Stomach (tissue), 9 donors: Measurements from ENCODE around the gene AGAP3. TPM values are rescaled to one million over a fixed set of nuclear protein-coding genes. Genes with fewer than 3 reads are reported as not detected.

Experiments used
- DNase-seq, 2 donors: peaks; one replicate each; pipeline versions ENCODE4 v3.0.0 to v3.0.0-alpha.2; 2013 to 2019
- H3K27ac ChIP-seq, 5 donors: fragments of 200-600 bp in 4 of 5; sonication (generic) in 4 of 5; one replicate each; pipeline ENCODE4 v1.5.1; 2013 to 2019; ENCODE audit warnings: mild to moderate bottlenecking in 1 of 5, moderate library complexity in 1 of 5
- H3K27me3 ChIP-seq, 3 donors: fragments of 200-600 bp; sonication (generic); one replicate each; pipeline ENCODE4 v1.5.1; 2017 to 2019; ENCODE audit warnings: mixed run types in 1 of 3
- H3K36me3 ChIP-seq, 4 donors: fragments of 200-600 bp; sonication (generic); 1 replicate in 3 of 4; 2 replicates in 1 of 4; pipeline ENCODE4 v1.5.1; 2016 to 2019
- H3K4me1 ChIP-seq, 4 donors: fragments of 200-600 bp; sonication (generic); one replicate each; pipeline ENCODE4 v1.5.1; 2016 to 2019
- H3K4me3 ChIP-seq, 4 donors: fragments of 200-600 bp; sonication (generic) in 3 of 4; one replicate each; pipeline ENCODE4 v1.5.1; 2016 to 2019; ENCODE audit warnings: mild to moderate bottlenecking in 1 of 4
- H3K9me3 ChIP-seq, 4 donors: fragments of 200-600 bp; sonication (generic); one replicate each; pipeline ENCODE4 v1.5.1; 2016 to 2019
- EP300 ChIP-seq: sonication (generic); formaldehyde crosslinking; IDR thresholded peaks from one replicate; pipeline ENCODE4 v1.6.1; 2017; ENCODE audit warnings: antibody characterized with exemption
- POLR2A ChIP-seq, 4 donors: fragments of 450-650 bp; IDR thresholded peaks; one replicate each; pipeline ENCODE4 v1.6.1; 2016; ENCODE audit warnings: antibody characterized with exemption in 4 of 4, control low read depth in 2 of 4, mild to moderate bottlenecking in 1 of 4, moderate library complexity in 1 of 4
- POLR2AphosphoS5 ChIP-seq, 3 donors: sonication (generic); formaldehyde crosslinking; IDR thresholded peaks; one replicate each; pipeline ENCODE4 v1.6.1; 2016; ENCODE audit warnings: antibody characterized with exemption in 3 of 3
- WGBS, 5 donors: extraction: QIAGEN DNeasy Blood & Tissue Kit in 3 of 5; methylation state at CpG; one replicate each; pipeline versions ENCODE4 v1.1.5 to v1.1.7; 2013 to 2018; 5-methylcytosine and 5-hydroxymethylcytosine counted together
- intact Hi-C: fragments of 100-400 bp; cut with DNase I; formaldehyde crosslinking; loops from one replicate; pipeline ENCODE4 v1.15.1; 2023; ENCODE audit warnings: low total_unique reads
- polyA plus RNA-seq, 3 donors: library from polyadenylated mRNA; stranded (reverse); fragments of 200-250 nt; gene quantifications; one replicate each; pipeline ENCODE4 v1.2.3, GENCODE V29; 2013
- total RNA-seq, 5 donors: library from RNA; depleted of rRNA; stranded (reverse); fragments of >200 nt; gene quantifications; one replicate each; pipeline versions ENCODE4 v1.1.0 to v1.2.3, GENCODE V29; 2014 to 2016
- TF ChIP-seq, protein P1 (sequence below), 7 experiments: fragments of 450-650 bp in 4 of 7; fragments of 200-600 bp in 3 of 7; sonication (generic) in 3 of 7; IDR thresholded peaks; one replicate each; pipeline ENCODE4 v1.5.1; 2016 to 2019; ENCODE audit warnings: antibody characterized with exemption in 7 of 7, control low read depth in 2 of 7, mild to moderate bottlenecking in 1 of 7
- donor health status: healthy with polysubstance abuse.
- donor health status: Bipolar disorder and iron deficiency.
- donor health status: healthy.

The AGAP3 gene
- total and polyA plus RNA-seq, 8 donors = 32.5 to 342 (median 53.3) TPM

DNA sequence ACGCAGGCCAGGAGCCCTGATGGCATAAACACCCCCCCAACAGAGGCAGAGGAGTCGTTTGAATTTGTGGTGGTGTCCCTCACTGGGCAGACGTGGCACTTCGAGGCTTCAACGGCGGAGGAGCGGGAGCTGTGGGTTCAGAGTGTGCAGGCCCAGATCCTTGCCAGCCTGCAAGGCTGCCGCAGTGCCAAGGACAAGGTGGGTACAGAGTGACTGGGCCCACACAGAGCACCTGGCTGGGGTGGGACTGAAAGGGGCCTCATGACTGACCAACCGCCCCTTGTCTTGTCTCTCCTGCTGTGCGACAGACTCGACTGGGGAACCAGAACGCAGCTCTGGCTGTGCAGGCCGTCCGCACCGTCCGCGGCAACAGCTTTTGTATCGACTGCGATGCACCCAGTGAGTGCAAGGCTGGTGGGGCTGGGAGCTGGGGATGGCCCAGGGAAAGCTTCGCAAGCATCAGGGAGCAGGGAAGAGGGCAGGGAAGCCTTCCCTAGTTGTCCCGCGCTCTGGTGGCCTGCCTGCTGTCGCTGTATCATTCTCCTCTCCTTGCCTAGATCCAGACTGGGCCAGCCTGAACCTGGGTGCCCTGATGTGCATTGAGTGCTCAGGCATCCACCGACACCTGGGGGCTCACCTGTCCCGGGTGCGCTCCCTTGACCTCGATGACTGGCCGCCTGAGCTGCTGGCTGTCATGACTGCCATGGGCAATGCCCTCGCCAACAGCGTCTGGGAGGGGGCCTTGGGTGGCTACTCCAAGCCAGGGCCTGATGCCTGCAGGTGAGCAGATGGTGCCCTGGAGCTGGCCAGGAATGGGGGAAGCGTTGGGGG, 55.8 kb downstream of the AGAP3 start:
- intact Hi-C loops = no loop called here
- no peaks in the 10 kb centered on the region for H3K27me3 ChIP-seq
- peak; percentile 3 to 23 for DNase-seq
- peaks cover 21 to 82% (median 81%) of the 10 kb centered on the region in 4 donors for H3K36me3 ChIP-seq
- no peak overlapping the region for H3K4me3 ChIP-seq
- peaks cover 0 to 10% (median 0%) of the 10 kb centered on the region in 4 donors for H3K4me1 ChIP-seq
- H3K27ac ChIP-seq = no peak overlapping the region
- WGBS, 5 donors = 79 to 88% (median 82%) methylated on average over 21 to 31 of the region's 31 CpGs
- TF ChIP-seq, protein P1, sequence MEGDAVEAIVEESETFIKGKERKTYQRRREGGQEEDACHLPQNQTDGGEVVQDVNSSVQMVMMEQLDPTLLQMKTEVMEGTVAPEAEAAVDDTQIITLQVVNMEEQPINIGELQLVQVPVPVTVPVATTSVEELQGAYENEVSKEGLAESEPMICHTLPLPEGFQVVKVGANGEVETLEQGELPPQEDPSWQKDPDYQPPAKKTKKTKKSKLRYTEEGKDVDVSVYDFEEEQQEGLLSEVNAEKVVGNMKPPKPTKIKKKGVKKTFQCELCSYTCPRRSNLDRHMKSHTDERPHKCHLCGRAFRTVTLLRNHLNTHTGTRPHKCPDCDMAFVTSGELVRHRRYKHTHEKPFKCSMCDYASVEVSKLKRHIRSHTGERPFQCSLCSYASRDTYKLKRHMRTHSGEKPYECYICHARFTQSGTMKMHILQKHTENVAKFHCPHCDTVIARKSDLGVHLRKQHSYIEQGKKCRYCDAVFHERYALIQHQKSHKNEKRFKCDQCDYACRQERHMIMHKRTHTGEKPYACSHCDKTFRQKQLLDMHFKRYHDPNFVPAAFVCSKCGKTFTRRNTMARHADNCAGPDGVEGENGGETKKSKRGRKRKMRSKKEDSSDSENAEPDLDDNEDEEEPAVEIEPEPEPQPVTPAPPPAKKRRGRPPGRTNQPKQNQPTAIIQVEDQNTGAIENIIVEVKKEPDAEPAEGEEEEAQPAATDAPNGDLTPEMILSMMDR (IDR thresholded peaks at IDR 0.05) = no peak
- TF ChIP-seq POLR2A (IDR thresholded peaks at IDR 0.05) (no peak), POLR2AphosphoS5 (IDR thresholded peaks at IDR 0.05) (no peak), EP300 (no peak)
- no peaks in the 10 kb centered on the region for H3K9me3 ChIP-seq

DNA sequence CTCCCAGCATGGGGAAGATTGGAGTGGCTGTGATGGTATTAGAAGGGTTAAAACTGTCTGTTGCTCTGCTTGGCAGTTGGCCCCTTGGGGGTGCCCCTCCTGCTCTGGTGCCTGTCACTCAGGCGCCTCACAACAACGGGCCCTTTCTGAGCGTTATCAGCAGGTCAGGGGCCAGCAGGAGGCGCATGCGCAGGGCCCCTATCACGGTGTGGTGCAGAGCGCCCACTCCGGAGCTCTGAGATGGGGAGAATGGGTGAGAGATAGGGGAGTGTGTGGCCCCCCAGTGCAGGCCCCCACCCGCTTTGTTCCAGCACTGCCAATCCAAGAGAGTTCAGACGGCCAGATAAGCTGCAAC, 56.4 kb downstream of the AGAP3 start:
- TF ChIP-seq POLR2AphosphoS5 (IDR thresholded peaks at IDR 0.05) = no peak
- TF ChIP-seq POLR2A (IDR thresholded peaks at IDR 0.05) = no peak
- no peak for TF ChIP-seq EP300
- TF ChIP-seq, protein P1 (IDR thresholded peaks at IDR 0.05) = no peak
- DNase-seq = peak; percentile 24 to 72
- intact Hi-C loops = no loop called here

GRCh38 chr7:151143261-151144015, 57.2 kb downstream of the AGAP3 start:
- peaks cover 0 to 10% (median 1%) of the 10 kb centered on the region in 4 donors for H3K4me1 ChIP-seq
- intact Hi-C loops = no loop called here
- H3K9me3 ChIP-seq = no peaks in the 10 kb centered on the region
- peak; percentile 24 to 30 for DNase-seq
- H3K4me3 ChIP-seq = no peak overlapping the region
- H3K36me3 ChIP-seq = peaks cover 21 to 68% (median 67%) of the 10 kb centered on the region in 4 donors
- H3K27me3 ChIP-seq = no peaks in the 10 kb centered on the region
- H3K27ac ChIP-seq = no peak overlapping the region
- TF ChIP-seq, protein P1 (IDR thresholded peaks at IDR 0.05) = no peak
- no peak for TF ChIP-seq POLR2AphosphoS5 (IDR thresholded peaks at IDR 0.05)
- TF ChIP-seq EP300 = no peak
- TF ChIP-seq POLR2A (IDR thresholded peaks at IDR 0.05) = no peak
- WGBS, 5 donors = 79 to 85% (median 81%) methylated on average over 25 of the region's 25 CpGs

More for the DNA sequence above, 56.4 kb downstream of the AGAP3 start:
- H3K4me3 ChIP-seq = no peak overlapping the region
- 32 to 66% (median 38%) methylated on average over 9 to 10 of the region's 10 CpGs for WGBS, 5 donors
- H3K9me3 ChIP-seq = no peaks in the 10 kb centered on the region
- no peak overlapping the region for H3K27ac ChIP-seq
- no peaks in the 10 kb centered on the region for H3K27me3 ChIP-seq
- peaks cover 21 to 76% (median 75%) of the 10 kb centered on the region in 4 donors for H3K36me3 ChIP-seq
- peaks cover 0 to 10% (median 0%) of the 10 kb centered on the region in 4 donors for H3K4me1 ChIP-seq

GRCh38 chr7:151144387-151144786, 58.1 kb downstream of the AGAP3 start:
- Histone ChIP-seq H3K36me3 (peaks cover 21 to 60% (median 59%) of the 10 kb centered on the region in 4 donors), H3K27ac (no peak overlapping the region), H3K27me3 (peaks cover 0 to 5% (median 5%) of the 10 kb centered on the region in 3 donors), H3K9me3 (no peaks in the 10 kb centered on the region), H3K4me3 (no peak overlapping the region), H3K4me1 (peaks cover 0 to 10% (median 1%) of the 10 kb centered on the region in 4 donors)
- intact Hi-C loops = no loop called here
- WGBS, 5 donors = 97 to 99% (median 97%) methylated on average over 7 of the region's 7 CpGs
- TF ChIP-seq POLR2AphosphoS5 (IDR thresholded peaks at IDR 0.05) (no peak), EP300 (no peak), POLR2A (IDR thresholded peaks at IDR 0.05) (no peak)
- TF ChIP-seq, protein P1 (IDR thresholded peaks at IDR 0.05) = no peak
- DNase-seq = no peak
